HG03064 (cell line): ENCODE data around the gene ZNF497.
"Not testable (repeated sequence)": the region's sequence is repeated elsewhere in the genome, so short reads cannot be mapped to it uniquely, and the experiment has no call there.

Experiments
- ATAC-seq: cut with Tn5 transposase; IDR thresholded peaks from one replicate; pipeline ENCODE4 v1.9.1; 2021; ENCODE audit warnings: low read depth; ENCODE audit not compliant: unreplicated experiment

Gene ZNF497

DNA sequence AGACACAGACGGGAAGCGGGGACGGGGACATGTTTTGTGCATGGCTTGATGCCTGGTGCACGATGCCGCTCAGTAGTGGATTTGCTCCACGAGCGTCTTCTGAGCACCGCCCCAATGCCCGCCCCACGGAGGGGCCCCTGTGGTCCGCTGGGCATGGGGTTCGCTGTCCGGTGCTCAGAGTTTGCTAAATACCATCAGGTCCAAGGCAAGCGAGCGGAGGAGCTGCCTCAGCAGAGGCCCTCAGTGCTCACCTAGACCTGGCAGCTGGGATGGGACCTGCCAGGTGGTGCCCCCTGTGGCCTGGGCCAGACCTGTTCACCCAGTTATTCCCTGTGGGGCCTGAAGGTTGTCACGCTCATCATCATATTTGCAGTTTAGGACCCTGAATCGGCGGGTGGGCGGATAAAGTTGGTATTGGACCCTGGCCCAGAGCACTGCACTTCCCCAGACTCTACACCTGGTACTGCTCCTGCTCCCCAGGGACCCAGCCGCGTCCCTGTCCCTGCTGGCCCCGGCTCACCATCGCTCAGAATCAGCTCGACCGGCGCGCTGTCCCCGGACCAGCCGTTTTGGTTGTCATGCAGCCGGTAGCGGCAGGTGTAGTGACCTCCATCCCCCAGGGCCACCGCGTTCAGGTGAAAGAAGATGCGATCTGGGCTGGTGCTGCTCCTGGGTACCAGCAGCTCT, 11.5 kb downstream of the ZNF497 start:
- ATAC-seq: no peak

DNA sequence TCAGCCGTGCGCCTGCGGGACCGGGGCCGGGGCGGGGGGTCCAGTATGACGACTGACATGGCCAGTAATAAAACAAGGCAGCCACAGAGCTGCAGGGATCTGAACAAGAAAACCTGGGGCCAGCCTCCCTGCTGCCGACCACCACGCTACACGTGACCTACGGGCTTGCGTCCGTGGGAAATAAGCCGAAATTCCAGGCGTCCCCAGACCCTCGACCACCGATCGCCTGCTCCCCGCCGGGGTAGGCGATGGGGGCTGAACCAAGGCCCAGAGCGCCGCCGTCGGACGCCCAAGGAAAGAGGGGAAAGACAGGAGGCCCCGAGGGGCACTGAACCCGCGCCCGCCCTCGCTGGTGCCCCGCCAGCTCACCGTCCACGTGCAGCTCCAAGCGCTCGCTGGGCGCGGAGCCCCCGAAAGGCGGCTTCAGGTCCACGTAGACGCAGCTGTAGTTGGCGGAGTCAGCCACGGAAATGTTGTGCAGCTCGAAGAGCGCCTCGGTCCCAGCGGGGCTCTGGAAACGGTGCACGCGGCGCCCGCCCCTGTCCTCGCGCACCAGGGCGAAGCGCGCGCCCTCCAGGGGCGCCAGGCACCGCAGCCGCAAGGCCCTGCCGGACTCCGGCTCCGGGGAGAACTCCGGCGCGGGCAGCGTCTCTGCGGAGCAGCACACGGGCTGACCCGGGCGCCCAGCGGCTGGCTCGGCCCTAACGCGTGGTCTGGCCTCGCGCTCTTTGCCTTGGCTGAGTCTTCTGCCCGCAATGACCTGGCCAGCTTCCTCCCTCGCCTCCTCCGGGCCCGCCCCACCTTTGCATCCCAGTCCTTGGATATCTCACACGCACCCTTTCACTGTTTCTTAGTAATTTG, 12.3 kb downstream of the ZNF497 start:
- no peak for ATAC-seq

DNA sequence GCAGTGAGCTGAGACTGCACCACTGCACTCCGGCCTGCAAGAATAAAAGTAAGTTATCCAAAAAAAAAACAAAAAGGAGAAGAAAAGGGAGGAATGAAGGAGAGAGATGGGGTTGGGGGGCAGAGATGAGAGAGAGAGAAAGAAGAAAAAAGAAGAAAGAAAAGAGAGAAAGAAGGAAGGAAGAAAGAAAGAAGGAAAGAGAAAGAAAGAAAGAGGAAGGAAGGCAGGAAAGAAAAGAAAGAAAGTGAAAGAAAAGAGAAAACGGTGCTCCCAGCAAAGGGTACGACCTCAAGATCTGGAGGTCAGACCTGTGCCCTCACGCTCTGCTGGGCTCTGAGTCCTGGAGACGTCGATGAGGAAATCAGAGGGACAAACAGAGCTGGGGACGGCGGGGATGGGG, 13.0 kb downstream of the ZNF497 start:
- ATAC-seq: no peak

DNA sequence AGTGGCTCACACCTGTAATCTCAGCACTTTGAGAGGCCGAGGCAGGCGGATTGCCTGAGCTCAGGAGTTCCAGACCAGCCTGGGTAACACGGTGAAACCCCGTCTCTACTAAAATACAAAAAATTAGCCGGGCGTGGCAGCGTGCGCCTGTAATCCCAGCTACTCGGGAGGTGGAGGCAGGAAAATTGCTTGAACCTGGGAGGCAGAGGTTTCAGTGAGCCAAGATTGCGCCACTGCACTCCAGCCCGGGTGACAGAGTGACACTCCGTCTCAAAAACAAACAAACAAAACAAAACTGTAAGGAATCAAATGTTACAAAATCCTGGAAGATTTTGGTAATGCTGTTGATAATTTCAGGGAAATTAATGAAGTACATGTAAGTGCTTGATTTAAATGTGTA, 14.5 kb downstream of the ZNF497 start:
- not testable (repeated sequence) for ATAC-seq

DNA sequence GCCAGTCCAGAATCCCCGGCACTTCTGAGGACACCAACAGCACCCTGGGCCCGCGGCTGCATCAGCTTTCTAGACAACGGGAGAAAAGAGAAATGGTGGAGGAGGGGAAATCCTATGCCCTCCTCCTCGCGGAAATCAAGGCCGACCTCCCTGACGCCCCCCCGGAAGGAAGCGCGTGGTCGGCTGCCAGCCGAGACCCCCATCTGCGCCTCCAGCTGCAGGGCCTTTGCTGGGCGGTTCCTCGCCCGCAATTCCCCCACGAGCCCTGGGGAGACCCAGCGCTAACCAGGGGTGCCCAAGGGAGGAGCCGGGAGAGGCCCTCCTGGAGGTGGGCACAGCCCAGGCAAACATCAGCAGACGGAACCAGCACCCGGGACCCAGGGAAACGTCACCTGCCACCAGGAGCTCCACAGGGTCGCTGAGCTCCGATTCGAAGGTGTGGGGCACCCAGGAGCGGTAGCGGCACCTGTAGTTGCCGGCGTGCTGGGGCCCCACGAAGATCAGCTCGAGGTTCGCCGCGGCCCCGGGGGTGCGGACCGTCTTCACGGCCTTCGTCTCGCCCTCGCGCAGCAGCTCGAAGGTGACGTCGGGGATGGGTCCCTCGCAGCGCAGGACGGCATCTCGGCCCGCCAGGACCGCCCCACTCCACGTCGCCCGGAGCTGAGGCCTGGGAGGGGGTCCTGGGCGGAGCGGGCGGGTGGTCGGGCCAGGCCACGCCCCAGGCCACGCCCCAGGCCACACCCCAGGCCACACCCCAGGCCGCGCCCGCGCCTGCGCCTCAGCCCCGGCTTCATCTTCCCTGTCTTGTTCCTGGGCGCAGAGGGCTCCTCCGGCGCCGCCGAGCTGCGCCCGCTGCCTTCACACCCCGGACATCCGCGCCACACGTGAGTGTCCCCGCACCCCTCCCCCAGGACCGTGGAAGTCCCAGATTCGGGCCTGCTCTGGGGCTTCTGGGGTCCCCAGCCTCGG, 15.3 kb downstream of the ZNF497 start:
- peak; percentile 91 for ATAC-seq

DNA sequence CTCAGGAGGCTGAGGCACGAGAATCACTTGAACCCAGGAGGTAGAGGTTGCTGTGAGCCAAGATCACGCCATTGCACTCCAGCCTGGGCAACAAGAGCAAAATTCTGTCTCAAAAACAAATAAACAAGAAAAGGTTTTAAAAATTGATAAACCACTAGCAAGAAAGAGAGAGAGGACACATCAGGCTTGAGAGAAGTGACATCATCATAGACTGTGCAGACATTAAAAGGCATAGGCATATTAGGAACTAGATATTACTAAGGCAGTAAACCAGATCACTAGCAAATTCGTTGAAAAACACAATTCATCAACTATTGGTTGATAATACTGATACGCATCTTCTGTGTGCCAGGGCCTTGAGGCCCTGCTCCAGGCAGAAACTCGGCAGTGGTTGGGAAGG, 17.0 kb downstream of the ZNF497 start:
- no peak for ATAC-seq

DNA sequence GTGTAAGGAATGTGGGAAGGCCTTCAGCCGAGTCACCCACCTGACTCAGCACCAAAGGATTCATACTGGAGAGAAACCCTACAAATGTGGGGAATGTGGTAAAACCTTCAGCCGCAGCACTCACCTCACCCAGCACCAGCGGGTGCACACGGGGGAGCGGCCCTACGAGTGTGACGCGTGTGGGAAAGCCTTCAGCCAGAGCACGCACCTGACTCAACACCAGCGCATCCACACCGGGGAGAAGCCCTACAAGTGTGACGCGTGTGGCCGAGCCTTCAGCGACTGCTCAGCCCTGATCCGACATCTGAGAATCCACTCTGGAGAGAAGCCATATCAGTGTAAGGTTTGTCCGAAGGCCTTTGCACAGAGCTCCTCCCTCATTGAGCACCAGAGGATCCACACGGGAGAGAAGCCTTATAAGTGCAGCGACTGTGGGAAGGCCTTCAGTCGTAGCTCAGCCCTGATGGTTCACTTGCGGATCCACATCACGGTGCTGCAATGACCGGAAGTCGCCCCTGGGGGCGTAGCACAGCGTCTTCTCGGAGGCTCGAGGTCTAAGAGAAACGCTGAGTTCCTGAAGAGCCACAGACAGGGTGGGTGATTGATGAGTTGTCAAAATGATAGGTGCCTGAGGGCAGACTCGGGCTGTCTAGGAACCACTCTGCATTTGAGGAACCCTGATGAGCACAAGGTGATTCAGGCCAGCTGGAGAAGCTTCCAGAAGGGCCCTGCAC, 23.6 kb downstream of the ZNF497 start:
- ATAC-seq: no peak

DNA sequence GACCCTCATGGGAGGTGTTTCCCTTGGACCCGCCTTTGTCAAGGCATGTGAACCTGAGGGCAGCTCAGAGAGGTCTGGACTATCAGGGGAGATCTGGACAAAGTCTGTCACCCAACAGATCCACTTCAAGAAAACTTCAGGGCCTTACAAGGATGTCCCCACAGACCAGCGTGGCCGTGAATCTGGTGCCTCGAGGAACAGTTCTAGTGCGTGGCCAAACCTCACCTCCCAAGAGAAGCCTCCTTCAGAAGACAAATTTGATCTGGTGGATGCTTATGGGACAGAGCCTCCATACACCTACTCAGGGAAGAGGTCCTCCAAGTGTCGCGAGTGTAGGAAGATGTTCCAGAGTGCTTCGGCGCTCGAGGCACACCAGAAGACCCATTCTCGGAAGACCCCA, 24.2 kb downstream of the ZNF497 start:
- ATAC-seq: no peak

DNA sequence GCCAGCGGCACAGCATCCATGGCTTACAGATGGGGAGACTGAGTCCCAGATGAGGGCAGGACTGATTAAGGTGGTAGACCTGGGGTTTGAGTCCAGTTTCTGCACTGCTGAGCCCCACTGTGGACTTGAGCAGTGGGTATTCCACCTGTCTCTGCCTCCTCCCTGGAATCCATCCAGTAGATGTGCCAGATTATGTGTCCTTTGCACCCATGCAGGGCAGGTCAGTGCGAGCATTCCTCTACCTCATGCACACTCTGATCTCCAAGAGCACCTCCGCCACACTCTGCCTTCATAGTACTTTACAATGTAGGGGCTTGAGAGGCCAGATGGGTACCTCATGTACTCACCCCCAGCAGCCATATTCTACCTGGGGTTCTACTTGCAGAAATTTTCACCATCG, 25.7 kb downstream of the ZNF497 start:
- ATAC-seq: no peak

DNA sequence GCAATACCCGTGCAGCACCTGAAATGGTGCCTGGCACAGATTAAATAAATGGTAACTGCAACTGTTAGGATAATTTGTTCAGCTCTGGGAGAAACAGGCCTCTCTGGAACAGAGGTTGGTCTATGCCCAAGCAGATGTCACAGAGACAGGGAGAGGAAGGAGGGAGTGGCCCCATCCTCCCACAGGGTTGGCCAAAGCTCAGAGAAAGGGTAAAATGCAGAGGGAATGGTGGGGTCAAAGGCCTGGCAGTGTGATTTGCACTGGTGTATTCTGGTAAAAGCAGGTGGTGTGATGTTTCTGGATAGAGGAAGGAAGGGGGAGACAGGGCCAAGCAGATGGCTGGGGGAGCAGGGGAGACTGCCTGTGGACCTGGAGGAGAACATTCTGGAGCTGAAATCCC, 26.3 kb downstream of the ZNF497 start:
- ATAC-seq: no peak

DNA sequence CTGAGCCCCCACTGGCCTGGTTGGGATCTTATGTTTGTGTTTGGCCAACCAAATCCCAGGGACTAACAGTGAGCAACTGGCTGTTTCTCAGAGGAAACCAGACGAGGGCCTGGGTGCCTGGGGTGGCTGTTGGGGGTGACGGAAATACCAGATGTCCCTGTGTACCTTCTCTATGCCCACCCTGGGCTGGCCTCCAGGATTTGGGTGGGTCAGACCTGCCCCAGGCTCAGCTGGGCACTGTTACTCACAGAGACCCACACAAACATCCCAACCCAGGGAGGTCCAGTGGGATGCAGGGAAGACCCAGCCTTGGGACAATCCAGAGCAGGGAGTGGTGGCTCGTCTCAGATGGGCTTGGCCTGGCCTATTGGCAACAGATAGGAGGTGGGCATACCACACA, 26.9 kb downstream of the ZNF497 start:
- ATAC-seq: no peak

DNA sequence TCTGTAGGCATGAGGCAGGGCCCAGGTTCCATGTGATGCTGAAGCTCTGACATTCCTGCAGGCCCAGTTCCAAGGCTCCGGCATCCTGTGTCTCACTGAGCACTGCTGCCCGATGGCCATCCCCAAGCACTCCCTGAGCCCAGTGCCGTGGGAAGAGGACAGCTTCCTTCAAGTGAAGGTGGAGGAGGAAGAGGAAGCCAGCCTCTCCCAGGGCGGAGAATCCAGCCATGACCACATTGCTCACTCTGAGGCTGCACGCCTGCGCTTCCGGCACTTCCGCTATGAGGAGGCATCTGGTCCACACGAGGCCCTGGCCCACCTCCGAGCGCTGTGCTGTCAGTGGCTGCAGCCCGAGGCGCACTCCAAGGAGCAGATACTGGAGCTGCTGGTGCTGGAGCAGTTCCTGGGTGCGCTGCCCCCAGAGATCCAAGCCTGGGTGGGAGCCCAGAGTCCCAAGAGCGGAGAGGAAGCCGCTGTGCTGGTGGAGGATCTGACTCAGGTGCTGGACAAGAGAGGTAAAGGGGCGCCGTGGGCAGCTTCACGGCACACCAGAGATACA, 27.8 kb downstream of the ZNF497 start:
- no peak for ATAC-seq

DNA sequence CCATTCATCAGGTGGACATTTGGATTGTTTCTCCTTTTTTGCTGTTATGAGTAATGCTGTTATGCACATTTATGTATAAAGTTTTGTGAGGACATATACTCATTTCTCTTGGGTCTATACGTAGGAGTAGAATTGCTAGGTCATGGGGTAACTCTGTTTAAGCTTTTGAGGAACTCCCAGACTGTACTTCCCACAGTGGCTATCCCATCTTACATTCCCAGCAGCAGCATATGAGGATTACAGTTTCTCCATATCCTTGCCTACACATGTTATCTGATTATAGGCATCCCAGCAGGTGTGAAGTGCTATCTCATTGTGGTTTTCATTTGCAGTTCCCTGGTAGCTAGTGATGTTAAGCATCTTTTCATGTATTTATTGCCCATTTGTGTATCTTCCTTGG, 29.9 kb downstream of the ZNF497 start:
- no peak for ATAC-seq

DNA sequence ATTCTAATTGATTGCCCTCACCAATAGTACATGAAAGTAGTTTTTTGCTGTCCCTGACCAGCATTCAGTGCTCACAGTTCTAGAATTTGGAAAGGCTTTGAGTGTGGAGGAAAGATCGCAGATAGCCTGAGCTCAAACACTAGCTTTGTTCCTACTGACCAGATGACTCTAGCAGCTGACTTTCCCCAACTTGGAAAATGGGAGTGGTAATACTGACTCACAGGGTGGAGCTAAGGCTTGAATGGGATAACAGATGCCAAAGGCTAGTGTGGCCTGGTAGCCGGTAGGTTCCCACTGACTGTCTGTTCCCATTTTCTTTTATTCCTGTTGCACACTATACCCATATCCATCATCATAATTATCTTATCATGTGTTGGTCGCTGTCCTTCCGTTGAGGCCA, 32.1 kb downstream of the ZNF497 start:
- ATAC-seq: no peak

DNA sequence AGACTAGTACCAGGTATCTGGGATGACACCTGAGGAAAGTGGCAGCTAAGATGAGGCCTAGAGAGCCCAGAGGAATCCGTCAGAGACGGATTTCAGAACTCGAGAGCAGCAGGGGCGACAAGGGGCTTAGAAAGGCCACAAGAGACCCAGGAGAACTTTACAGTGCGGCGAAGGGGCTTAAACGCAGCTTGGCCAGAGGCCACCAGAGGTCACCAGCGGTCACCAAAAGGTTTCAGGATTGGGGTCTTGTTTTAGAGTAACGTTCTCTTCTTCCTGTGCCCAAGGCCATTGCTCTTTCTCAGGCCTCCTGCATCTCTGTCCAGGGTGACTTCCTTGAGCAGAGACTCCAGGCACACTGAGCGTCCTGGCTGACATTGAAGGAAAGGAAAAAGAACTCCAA, 33.6 kb downstream of the ZNF497 start:
- ATAC-seq: no peak

DNA sequence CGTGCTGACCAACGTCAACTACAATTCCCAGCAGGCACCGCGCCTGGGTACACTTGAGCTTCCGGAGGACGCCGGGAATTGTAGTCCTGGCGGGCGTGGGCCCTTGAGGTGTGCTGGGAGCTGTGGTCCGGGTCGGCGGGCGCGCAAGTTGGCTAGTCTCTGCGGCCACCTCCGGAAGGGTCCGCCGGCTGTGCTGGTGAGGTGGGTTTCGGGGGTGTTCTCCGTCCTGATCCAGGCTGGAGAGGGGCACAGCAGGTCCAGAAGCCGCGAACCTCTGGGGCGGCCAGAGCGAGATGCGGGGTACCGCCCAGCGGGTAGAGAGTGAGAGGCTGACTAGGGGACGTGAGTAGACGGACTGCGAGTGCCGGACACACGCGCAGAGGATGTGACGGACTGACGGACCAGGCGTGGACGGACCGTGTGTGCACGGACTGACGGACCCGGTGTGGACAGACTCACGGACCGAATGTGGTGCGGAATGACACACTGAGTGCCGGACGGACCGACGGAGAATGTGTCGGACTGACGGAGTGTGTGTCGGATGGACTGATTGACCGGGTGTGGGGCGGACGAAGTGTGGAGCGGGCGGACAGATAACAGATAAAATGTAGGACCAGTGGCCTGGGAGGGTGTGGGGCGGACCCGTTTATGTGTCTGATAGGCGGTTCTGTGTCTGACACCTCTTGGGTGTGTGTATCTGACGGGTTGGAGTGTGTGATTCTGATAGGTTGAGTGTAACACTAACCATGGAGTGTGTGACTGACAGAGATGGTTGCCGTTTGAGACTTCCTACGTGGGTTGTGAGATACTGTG, 35.4 kb downstream of the ZNF497 start, which contains the start of gene ZSCAN22:
Gene ZSCAN22 (plus strand): TSS at position 81 of the 813 bp plus-strand sequence. CDS start 7,809 bp downstream, outside the sequence.
- peak; percentile 84 for ATAC-seq

DNA sequence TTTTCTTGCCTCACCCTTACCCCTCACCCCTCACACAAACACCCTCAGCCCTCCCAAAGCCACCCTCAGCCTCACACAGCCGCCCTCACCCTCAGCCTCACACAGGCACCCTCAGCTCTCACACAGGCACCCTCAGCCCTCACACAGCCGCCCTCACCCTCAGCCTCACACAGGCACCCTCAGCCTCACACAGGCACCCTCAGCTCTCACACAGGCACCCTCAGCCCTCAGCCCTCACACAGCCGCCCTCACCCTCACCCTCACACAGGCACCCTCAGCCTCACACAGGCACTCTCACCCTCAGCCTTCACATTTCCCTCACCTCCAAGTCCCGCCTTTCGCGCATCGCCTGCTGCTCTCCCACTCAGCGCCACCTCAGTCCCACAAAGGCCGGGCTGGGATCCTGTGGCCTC, 36.0 kb downstream of the ZNF497 start:
- no peak for ATAC-seq

DNA sequence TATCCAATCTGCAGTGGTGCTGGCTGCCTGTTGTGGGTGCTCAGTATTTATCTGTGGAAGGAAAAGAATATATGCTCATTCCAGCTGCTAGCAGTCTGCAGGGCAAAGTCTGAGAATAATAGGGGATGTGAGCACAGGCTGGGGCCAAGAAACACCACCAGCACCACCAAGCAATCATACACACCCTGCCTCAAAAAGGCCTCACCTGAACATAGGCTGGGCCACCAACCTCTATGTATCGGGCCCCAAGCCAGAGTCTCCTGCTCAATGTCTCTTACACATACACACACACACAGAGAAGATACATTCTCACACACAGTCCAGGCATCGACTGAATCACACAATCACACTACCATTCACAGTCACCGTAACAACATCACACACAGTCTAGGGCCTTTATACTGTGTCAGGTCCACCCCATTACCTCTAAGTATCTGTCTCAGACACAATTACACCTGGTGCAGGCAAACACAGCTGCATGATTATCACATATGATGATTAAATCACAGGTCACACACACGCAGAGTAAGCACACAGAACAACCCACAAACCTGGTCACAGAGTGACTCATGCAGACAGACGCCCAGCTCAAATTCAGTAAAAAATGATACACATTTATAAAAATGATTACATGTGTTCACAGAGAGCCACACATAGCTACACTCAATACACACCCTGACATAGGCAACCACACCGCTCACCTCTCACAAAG, 37.1 kb downstream of the ZNF497 start:
- ATAC-seq: no peak
